ENCODE results near the gene DDX3X. TPM values are rescaled to one million over a fixed set of nuclear protein-coding genes. Genes with fewer than 3 reads are reported as not detected.

The DDX3X gene
- total RNA-seq, 1 experiment from 2014 or later: 209 TPM

DNA sequence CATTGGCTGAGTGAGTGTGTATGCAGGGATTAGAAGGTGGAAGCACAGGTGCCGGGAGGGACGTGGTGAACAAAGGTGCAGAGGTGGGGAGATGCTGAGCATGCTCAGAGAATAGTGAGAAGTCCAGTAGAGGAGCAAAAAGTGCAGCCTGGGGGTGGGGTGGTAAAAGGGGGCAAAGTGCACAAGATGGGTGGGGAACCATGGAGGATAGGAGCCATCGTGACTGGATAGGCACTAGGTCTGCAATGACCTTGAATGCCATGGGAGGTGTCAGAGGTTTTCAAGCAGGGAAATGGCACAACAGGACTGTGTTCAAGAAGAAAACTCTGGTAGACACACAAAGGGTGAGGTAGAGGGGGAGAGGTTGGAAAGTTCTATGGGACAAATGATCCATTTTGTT, 6.6 kb upstream of the DDX3X start:
- no peak for DNase-seq (ENCODE audit: low read depth)

DNA sequence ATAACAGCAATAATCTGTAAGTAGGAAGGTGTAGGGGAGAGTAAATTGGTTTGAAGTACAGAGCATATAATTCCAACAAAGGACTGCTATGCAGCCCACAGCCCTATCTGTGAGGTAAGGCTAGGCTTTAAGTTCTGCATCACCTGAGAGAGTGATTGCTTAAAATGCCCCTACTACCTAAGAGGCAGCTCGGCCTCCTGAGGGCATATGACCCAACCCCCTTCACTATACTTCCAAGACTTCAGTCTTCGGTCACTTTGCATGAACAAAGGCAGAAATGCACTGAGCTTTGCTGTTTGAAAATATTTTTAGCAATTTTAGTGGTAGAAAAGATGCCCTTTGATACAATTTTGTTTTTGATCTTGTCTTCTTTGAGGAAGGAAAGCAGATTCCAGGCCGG, 4.9 kb upstream of the DDX3X start:
- DNase-seq (ENCODE audit: low read depth): no peak

DNA sequence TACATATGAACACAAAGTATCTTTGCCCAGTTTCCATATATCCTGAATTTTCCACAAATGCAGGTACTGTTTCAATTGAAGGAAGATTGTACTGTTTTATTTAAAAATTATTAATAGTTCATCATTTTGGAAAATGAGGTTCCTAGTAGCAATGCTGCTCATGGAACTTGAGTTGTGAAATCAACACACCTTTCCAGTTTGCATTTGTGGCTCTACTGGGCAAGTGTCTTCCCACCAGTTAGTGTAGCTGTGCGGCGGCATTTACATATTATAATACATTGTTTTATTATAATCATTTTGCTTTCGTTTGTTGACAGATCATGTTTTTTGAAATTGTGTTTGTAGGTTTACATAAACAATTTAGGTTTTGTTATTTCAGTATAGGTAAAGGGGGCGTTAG, 2.0 kb upstream of the DDX3X start:
- peak; percentile 36 for DNase-seq (ENCODE audit: low read depth)

DNA sequence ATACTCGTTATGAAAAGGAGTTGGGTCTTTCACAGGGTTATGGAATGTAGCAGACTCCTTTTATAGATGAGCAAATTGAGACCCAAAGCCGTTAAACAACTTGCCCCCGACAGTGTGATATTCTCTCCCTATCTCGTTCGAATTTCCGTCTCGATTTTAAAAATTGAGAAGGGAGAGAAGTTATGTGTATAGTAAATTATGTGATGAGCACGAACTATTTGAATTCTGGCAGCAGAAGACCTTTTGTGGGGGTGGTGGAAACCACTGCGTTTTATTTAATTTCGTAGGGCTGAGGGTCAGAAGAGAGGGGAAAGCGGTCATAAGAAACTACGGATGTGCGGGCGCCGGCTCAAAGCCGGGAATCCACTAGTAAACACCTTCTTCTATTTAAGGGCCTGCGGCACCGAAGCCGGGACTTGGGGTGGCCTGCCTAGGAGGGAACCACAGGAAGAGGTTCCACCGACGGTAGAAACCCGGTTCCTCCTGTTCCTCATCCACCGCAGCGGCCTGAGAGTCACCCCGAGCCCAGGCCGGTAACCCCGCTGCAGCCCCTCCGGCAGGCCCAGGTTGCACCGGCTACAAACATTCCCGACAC, 1.5 kb upstream of the DDX3X start:
- peak; percentile 74 for DNase-seq (ENCODE audit: low read depth)

GRCh38 chrX:41333003-41333743, 789 bp upstream of the DDX3X start:
- DNase-seq (ENCODE audit: low read depth): peak; percentile 93

GRCh38 chrX:41334363-41335197, 618 bp downstream of the DDX3X start:
- peak; percentile 63 for DNase-seq (ENCODE audit: low read depth)

GRCh38 chrX:41335198-41335957, 1.4 kb downstream of the DDX3X start:
- DNase-seq (ENCODE audit: low read depth): peak; percentile 34

GRCh38 chrX:41335958-41336331, 2.0 kb downstream of the DDX3X start:
- DNase-seq (ENCODE audit: low read depth): peak; percentile 42

DNA sequence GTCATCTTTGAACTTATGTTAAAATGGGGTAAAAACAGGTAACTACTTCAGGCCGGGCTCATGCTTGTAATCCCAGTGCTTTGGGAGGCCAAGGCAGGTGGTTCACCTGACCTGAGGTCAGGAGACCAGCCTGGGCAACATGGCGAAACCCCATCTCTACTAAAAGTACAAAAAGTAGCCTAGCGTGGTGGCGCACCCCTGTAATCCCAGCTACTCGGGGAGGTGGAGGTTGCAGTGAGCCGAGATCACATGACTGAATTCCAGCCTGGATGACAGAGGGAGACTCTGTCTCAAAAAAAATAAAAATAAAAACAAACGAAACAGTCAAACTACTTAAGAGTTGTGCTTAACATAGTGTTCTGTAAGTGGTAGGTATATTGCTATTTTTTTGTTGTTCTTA, 2.5 kb downstream of the DDX3X start:
- DNase-seq (ENCODE audit: low read depth): no peak

DNA sequence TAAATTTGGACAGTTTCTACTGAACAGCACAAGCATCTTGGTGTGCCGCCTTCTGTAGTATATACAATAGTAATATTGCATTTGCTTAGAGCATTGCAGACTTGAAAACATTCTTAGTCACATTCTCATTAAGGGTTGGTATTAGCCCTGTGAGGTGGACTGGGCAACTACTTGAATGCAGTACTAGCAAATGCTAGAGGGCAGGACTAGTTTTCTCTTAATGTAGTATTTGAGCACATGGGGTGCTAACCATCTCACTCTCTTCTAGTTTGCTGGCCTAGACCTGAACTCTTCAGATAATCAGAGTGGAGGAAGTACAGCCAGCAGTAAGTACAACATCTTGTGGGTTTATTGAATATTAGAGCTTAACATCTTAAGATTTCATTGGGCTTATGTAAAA, 3.2 kb downstream of the DDX3X start:
- no peak for DNase-seq (ENCODE audit: low read depth)

DNA sequence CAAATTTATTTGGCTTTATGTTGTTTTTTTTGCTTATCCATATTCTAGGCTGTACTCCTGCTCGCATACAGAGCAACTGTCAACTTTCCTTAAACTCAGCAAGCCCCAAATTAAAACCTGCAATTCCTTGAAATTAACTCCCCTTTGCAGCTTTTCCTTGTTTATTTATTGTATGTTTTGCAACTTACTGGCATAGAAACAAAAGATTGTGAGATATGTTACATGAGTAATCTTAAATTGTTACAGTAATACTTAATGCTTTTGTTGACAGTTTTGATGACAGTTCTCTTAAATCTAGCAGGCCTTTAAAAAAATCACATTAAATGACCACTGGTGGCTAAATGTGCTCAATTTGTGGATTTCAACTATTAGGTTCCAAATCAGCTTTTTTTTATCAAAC, 4.5 kb downstream of the DDX3X start:
- no peak for DNase-seq (ENCODE audit: low read depth)

- no peak for DNase-seq (ENCODE audit: low read depth)
These were observed 5.2 kb downstream of the DDX3X start for GRCh38 chrX:41339148-41339547.

DNA sequence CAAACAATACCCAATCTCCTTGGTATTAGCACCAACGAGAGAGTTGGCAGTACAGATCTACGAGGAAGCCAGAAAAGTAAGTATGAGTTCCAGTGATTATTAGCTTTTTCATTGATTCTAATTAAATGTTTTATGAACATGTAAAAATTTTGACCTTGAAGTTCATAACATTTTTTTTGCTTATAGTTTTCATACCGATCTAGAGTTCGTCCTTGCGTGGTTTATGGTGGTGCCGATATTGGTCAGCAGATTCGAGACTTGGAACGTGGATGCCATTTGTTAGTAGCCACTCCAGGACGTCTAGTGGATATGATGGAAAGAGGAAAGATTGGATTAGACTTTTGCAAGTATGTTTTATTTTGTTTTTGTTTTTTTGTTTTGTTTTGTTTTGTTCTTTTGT, 10.1 kb downstream of the DDX3X start:
- DNase-seq (ENCODE audit: low read depth): no peak

DNA sequence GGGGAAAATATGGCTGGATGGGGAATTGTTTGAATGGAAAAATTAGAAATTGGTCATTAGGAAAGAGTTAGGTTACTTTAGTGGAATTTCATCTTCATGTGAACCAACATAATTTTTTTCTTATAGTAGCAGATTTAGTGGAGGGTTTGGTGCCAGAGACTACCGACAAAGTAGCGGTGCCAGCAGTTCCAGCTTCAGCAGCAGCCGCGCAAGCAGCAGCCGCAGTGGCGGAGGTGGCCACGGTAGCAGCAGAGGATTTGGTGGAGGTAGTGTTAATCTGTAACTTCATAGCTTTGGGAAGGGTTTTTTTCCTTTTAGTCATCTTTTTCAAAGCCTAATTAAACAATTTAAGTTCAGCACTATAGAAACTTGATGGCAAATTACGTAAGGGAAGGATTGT, 13.2 kb downstream of the DDX3X start:
- DNase-seq (ENCODE audit: low read depth): no peak

DNA sequence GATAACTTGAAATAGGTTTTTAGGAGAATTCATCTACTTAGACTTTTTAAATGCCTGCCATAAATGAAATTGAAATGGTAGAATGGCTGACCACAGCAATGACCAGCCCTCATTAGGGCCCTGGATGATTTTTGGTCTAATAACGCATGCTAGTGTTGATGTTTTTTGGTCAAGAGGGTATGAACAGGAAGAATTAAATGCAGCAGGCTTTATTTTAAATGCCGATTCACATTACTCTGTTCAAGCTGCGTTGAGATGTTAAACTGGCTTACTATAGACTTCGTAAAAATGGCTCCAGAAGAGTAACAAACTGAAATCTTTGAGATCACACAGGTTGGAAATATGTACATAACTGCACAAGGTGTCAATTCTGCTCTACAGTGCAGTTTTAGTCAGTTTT, 14.6 kb downstream of the DDX3X start:
- no peak for DNase-seq (ENCODE audit: low read depth)

DNA sequence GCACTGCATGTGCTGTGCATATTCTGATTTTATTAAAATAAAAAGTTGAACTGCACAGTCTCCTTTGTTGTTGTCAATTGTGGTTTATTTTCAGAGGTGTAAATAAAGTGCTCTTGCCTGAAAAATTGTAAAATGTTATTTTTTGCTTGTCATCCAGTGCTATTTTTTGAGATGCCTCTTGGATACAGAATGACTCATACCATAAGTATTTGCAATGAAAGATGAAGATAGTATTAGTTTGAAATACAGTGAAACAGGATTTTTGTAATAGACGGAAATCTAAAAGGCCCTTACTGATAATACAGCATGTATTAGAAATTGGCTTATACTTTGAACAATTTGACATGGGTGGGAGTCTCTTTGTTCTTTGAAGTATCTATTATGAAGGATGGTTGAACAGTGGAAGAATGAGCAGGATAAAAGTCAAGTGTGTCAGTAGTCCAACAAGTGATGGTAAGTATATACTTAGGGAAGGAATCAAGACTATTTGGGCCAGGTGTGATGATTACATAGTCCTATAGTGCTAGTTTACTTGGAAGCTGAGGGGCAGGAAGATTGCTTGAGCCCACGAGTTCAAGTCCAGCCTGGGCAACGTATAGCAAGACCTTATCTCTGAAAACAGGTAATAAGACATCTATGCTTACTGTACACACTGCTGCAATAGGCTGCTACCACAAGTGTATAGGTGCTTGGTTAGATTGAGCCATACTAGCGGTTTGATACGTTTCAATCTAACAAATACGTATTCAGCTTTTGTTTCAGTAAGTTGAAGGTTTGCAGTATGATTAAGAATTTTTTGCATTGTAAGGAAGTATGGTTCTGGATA, 16.4 kb downstream of the DDX3X start:
- peak; percentile 53 for DNase-seq (ENCODE audit: low read depth)

DNA sequence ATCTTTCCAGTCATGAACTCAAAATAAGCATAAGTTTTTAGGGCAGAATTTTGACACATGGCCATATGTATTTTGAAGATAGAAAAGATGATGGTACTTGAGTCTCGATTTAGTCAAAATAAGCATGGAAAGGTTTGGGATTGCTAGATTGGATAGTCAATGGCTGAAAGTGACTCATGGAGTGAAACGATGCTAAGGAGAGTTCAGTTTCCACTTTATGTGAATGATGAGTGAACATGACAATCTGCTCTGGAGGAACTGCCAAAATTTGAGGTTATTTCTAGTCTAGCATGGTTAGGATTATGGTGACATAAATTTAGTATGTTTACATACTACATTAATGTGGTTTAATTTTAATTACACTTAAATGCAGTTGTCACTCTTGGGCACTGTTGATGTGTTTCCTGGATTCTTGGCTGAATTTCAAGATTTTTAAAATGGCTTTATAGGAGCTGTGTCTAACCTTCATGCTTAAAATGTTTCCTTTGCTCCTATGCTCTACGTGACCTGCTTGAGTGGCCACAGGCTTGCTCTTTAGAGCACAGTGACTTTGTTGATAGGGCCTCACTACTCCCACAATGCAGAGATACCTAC, 17.1 kb downstream of the DDX3X start:
- peak; percentile 73 for DNase-seq (ENCODE audit: low read depth)

GRCh38 chrX:41351923-41352322, 18.0 kb downstream of the DDX3X start:
- peak; percentile 29 for DNase-seq (ENCODE audit: low read depth)

GRCh38 chrX:41352329-41352838, 18.4 kb downstream of the DDX3X start:
- peak; percentile 74 for DNase-seq (ENCODE audit: low read depth)

DNA sequence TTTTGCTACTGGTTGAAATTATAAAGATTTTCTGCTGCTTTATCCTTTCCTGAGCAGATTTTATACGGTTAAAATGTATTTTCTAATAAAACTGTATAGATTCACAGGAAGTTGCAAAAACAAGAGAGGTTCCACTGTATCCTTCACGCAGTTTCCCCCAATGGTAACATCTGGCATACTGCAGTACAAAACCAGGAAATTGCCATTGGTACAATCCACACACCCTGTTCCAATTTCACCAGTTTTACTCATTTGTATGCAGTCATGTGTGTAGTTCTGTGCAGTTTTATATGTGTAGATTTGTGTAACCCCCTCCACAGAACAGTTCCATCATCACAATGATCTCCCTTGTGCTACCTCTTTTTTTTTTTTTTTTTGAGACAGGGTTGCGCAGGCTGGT, 20.0 kb downstream of the DDX3X start:
- no peak for DNase-seq (ENCODE audit: low read depth)

GRCh38 chrX:41369152-41369551, 35.2 kb downstream of the DDX3X start:
- no peak for DNase-seq (ENCODE audit: low read depth)

All from M059J (cell line).